IPS-18a (cell line): ENCODE measurements around the gene TRPC4AP.
"Not testable (repeated sequence)": the region's sequence is repeated elsewhere in the genome, so short reads cannot be mapped to it uniquely, and the experiment has no call there.

Experiments used
- H3K27ac ChIP-seq: one replicate; pipeline ENCODE4 v1.5.1; 2013; ENCODE audit warnings: low read length
- H3K27me3 ChIP-seq: one replicate; pipeline ENCODE4 v1.6.1; 2013; ENCODE audit warnings: mild to moderate bottlenecking, low read length; ENCODE audit not compliant: control insufficient read depth, insufficient read depth
- H3K36me3 ChIP-seq: one replicate; pipeline ENCODE4 v1.6.1; 2013; ENCODE audit warnings: low read depth, low read length; ENCODE audit not compliant: control insufficient read depth
- H3K4me1 ChIP-seq: one replicate; pipeline ENCODE4 v1.6.1; 2013; ENCODE audit warnings: low read depth, low read length; ENCODE audit not compliant: control insufficient read depth
- H3K4me3 ChIP-seq: one replicate; pipeline ENCODE4 v1.5.1; 2013; ENCODE audit warnings: low read length
- H3K9ac ChIP-seq: one replicate; pipeline ENCODE4 v1.6.1; 2013; ENCODE audit warnings: mild to moderate bottlenecking, low read length, moderate library complexity
- H3K9me3 ChIP-seq: one replicate; pipeline ENCODE4 v1.6.1; 2013; ENCODE audit warnings: low read depth, low read length; ENCODE audit not compliant: control insufficient read depth

TRPC4AP gene

DNA sequence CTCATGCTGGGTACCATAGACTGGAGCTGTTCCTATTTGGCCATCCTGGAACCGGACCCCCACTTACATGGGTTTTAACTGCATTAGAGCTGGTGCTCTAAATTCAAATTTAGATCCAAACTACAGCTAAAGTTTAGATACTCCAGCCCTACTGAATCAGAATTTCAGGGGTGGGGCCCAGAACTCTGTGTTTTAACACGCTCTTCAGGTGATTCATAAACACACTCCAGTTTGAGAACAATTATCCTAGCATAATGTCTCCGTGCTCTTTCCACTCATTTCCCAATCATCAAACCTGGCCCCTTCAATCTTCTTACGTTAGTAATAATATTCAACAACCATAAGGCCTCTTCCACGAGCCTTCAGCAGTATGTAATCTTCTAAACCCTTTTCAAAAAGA is 15.3 kb downstream of the TRPC4AP start:
- H3K4me3 ChIP-seq = no peak overlapping the region
- H3K27me3 ChIP-seq = no peaks in the 10 kb centered on the region
- H3K36me3 ChIP-seq = peaks cover 13% of the 10 kb centered on the region
- no peak overlapping the region for H3K27ac ChIP-seq
- H3K4me1 ChIP-seq = no peaks in the 10 kb centered on the region
- no peaks in the 10 kb centered on the region for H3K9me3 ChIP-seq
- H3K9ac ChIP-seq = no peak overlapping the region

DNA sequence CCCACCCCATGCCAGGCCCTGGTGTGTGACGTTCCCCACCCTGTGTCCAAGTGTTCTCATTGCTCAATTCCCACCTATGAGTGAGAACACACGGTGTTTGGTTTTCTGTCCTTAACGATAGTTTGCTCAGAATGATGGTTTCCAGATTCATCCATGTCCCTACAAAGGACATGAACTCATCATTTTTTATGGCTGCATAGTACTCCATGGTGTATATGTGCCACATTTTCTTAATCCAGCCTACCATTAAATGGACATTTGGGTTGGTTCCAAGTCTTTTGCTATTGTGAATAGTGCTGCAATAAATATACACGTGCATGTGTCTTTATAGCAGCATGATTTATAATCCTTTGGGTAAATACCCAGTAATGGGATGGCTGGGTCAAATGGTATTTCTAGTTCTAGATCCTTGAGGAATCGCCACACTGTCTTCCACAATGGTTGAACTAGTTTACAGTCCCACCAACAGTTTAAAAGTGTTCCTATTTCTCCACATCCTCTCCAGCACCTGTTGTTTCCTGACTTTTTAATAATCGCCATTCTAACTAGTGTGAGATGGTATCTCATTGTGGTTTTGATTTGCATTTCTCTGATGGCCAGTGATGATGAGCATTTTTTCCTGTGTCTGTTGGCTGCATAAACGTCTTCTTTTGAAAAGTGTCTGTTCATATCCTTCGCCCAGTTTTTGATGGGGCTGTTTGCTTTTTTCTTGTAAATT is 21.0 kb downstream of the TRPC4AP start:
- H3K36me3 ChIP-seq, H3K9ac ChIP-seq, H3K27ac ChIP-seq, H3K4me3 ChIP-seq, H3K9me3 ChIP-seq, H3K27me3 ChIP-seq, H3K4me1 ChIP-seq: not testable (repeated sequence)

DNA sequence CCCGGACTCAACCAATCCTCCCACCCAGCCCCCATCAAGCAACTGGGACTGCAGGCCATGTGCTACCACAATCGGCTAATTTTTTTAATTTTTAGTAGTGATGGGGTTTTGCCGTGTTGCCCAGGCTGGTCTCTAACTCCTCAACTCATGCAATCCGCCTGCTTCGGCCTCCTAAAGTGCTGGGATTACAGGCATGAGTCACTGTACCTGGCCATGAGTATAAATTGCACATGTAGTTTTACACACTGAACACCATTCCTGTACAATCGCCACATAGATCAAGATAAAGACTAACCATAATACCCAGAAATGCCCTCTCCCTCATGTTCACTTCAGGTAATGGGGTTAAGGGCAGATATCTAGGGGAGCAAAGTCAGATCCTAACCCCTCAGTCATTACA is 26.4 kb downstream of the TRPC4AP start:
- Histone ChIP-seq H3K36me3 (peaks cover 7% of the 10 kb centered on the region), H3K9ac (no peak overlapping the region), H3K4me1 (no peaks in the 10 kb centered on the region), H3K9me3 (no peaks in the 10 kb centered on the region), H3K27me3 (no peaks in the 10 kb centered on the region), H3K27ac (no peak overlapping the region), H3K4me3 (no peak overlapping the region)

DNA sequence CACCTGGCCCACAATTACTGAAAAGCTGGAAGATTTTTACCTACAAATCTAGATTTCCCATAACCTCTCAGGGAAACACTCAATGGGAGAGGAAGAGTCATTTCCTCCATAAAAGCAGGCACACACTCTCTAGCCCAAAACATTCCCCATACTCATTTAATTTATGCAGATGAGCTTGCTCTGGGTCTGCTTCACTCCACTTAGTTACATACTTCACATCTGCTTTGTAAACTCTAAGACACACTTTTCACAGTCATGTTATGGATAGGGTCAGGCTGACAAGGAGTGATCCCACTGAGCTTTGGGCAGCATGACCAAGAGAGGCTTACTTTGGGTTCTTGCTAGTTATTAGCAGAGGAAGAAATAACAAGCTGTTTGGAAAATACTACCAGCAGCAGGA is 27.4 kb downstream of the TRPC4AP start:
- peaks cover 7% of the 10 kb centered on the region for H3K36me3 ChIP-seq
- no peak overlapping the region for H3K4me3 ChIP-seq
- no peaks in the 10 kb centered on the region for H3K9me3 ChIP-seq
- H3K4me1 ChIP-seq = no peaks in the 10 kb centered on the region
- no peaks in the 10 kb centered on the region for H3K27me3 ChIP-seq
- H3K9ac ChIP-seq = no peak overlapping the region
- H3K27ac ChIP-seq = no peak overlapping the region

DNA sequence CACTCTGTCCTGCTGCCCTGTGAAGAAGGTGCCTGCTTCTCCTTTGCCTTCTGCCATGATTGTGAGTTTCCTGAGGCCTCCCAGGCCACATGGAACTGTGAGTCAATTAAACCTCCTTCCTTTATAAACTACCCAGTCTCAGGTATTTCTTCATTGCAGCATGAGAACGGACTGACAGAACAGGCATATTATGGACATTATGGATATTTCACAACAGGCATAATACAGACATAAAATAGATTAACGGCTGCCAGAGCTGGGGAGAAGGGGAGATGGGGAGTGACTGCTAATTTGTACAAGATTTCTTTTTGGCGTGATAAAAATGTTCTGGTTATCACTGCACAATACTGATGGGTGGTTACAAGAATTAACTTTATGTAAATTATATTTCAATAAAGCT is 29.4 kb downstream of the TRPC4AP start:
- Histone ChIP-seq H3K27ac (no peak overlapping the region), H3K27me3 (no peaks in the 10 kb centered on the region), H3K4me1 (no peaks in the 10 kb centered on the region), H3K9me3 (no peaks in the 10 kb centered on the region), H3K4me3 (no peak overlapping the region), H3K36me3 (peaks cover 4% of the 10 kb centered on the region), H3K9ac (no peak overlapping the region)

DNA sequence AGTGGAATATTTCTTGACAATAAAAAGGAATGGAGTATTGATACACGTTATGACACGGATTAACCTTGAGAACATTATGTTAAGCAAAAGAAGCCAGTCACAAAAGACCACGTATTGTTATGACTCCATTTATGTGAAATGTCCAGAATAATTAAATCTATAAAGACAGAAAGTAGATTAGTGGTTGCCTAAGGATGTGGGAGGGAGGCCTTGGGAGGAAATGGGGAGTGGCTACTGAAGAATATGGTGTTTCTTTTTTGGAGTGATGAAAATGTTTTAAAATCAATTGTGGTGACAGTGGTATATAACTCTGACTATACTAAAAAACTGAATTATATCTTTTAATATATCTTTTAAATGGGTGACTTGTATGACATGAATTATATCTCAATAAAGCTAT is 30.1 kb downstream of the TRPC4AP start:
- no peak overlapping the region for H3K27ac ChIP-seq
- H3K4me3 ChIP-seq = no peak overlapping the region
- no peaks in the 10 kb centered on the region for H3K36me3 ChIP-seq
- no peaks in the 10 kb centered on the region for H3K27me3 ChIP-seq
- no peaks in the 10 kb centered on the region for H3K4me1 ChIP-seq
- H3K9me3 ChIP-seq = no peaks in the 10 kb centered on the region
- H3K9ac ChIP-seq = no peak overlapping the region

DNA sequence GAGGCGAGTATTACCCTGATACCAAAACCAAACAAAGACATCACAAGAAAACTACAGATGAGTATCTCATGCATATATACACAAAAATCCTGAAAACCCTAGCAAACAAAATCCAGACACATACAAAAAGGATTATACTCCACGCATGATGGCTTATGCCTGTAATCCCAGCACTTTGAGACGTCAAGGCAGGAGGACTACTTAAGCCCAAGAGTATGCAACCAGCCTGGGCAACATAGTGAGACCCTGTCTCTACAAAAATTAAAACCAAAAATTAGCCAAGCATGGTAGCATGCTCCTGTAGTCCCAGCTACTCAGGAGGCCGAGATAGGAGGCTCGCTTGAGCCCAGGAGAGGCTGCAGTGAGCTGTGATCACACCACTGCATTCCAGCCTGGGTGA is 32.4 kb downstream of the TRPC4AP start:
- Histone ChIP-seq H3K9me3 (no peaks in the 10 kb centered on the region), H3K4me3 (no peak overlapping the region), H3K27me3 (no peaks in the 10 kb centered on the region), H3K27ac (no peak overlapping the region), H3K4me1 (no peaks in the 10 kb centered on the region), H3K9ac (no peak overlapping the region), H3K36me3 (no peaks in the 10 kb centered on the region)

DNA sequence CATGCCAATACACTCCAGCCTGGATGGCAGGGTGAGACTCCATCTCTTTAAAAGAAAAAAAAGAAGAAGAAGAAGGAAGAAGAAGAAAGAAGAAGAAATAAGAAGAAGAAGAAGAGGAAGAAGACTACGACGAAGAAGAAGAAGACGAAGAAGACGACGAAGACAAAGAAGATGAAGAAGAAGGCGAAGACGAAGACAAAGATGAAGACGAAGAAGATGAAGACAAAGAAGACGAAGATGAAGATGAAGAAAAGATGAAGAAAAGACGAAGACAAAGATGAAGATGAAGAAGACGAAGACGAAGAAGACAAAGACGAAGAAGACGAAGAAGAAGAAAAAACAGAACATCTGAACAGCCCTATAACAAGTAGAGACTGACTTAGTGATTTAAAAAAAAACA is 33.0 kb downstream of the TRPC4AP start:
- Histone ChIP-seq H3K4me1 (no peaks in the 10 kb centered on the region), H3K27me3 (no peaks in the 10 kb centered on the region), H3K27ac (no peak overlapping the region), H3K36me3 (no peaks in the 10 kb centered on the region), H3K4me3 (no peak overlapping the region), H3K9ac (no peak overlapping the region), H3K9me3 (no peaks in the 10 kb centered on the region)

DNA sequence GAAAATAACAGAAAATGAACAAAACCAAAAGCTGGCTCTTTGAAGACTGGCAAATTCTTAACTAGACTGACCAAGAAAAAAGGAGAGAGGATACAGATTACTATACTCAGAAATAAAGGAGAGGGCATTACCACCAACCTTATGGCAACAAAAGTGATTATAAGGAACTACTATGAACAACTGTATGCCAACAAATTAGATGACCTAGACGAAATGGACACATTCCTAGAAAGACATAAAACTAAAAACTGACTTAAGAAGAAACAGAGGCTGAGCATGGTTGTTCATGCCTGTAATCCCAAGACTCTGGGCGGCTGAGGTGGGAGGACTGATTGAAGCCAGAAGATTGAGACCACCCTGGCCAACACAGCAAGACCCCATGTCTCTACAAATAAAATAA is 33.5 kb downstream of the TRPC4AP start:
- no peak overlapping the region for H3K9ac ChIP-seq
- no peak overlapping the region for H3K27ac ChIP-seq
- H3K4me1 ChIP-seq = no peaks in the 10 kb centered on the region
- H3K9me3 ChIP-seq = no peaks in the 10 kb centered on the region
- H3K4me3 ChIP-seq = no peak overlapping the region
- H3K27me3 ChIP-seq = no peaks in the 10 kb centered on the region
- H3K36me3 ChIP-seq = no peaks in the 10 kb centered on the region

DNA sequence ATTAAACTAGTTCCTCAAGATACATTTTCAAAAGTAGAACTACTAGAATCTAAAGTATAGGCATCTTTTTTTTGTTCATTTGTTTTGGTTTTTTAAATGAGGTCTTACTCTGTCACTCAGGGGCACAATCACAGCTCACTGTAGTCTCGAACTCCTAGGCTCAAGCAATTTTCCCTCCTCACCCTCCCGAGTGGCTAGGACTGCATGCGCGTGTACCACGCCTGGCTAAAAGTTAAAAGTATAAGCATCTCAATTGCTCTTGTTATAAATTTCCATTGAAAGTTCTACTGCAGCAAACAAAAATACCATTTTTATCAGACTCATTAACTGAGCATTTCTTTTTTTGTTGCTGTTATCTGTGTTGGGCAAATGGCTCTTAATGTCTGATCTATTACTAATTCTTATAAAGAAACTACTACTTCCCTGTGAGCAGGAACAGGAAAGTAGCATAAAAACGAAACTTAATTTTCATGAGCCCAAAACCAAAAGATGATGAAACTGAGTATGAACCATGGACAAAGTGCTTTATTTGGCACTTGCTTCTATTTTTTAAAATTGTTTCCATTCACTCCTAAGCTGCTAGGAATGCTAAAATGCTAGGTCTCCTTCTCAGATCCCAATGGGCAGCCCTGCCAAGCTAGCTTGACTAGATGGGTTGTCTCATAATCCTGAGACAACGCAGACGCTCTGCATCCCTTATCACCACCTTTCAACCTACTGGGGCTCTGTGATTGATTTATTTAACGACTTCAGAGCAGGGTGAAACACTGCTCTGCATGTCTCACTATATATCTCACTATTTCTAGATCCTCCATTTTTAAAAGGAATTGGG is 36.9 kb downstream of the TRPC4AP start:
- no peak overlapping the region for H3K9ac ChIP-seq
- no peaks in the 10 kb centered on the region for H3K4me1 ChIP-seq
- H3K27me3 ChIP-seq = no peaks in the 10 kb centered on the region
- H3K4me3 ChIP-seq = no peak overlapping the region
- peaks cover 3% of the 10 kb centered on the region for H3K36me3 ChIP-seq
- H3K9me3 ChIP-seq = no peaks in the 10 kb centered on the region
- H3K27ac ChIP-seq = no peak overlapping the region

DNA sequence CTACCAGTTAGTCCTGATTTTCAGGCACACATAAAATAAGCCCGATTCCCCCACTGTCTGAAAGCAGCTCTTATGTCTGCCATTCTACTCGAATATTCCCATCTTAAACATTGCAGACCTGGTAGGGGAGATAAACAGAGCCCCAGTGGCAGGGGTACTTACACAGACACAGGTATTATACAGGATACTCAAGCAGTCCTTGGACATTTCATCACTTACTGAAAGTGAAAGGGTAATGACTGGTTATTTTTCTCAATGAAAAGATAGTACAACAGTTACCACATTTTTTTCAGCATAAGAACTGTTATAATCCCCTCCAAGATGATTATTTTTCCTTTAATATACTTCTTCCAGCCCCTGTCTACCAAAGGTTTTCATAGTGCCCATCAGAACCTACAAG is 37.8 kb downstream of the TRPC4AP start:
- H3K9me3 ChIP-seq = no peaks in the 10 kb centered on the region
- H3K9ac ChIP-seq = no peak overlapping the region
- H3K27me3 ChIP-seq = no peaks in the 10 kb centered on the region
- H3K4me1 ChIP-seq = no peaks in the 10 kb centered on the region
- no peak overlapping the region for H3K4me3 ChIP-seq
- no peak overlapping the region for H3K27ac ChIP-seq
- H3K36me3 ChIP-seq = peaks cover 6% of the 10 kb centered on the region

DNA sequence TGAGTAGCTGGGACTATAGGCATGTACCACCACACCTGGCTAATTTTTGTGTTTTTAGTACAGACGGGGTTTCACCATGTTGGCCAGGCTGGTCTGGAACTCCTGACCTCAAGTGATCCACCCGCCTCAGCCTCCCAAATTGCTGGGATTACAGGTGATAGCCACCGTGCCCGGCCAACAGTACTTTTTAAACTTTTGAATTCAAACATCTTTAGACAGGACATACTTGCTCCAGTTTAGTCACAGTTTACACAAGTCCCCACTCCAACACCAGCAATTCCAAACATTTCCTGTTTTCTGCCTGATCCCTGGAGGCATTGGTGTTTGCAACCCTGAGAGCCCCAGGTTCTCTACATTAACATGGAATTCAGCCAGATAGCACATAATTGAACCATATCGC is 40.0 kb downstream of the TRPC4AP start:
- H3K27me3 ChIP-seq, H3K4me3 ChIP-seq, H3K27ac ChIP-seq, H3K9ac ChIP-seq, H3K4me1 ChIP-seq, H3K9me3 ChIP-seq: not testable (repeated sequence)
- H3K36me3 ChIP-seq = peaks cover 25% of the 10 kb centered on the region
